Measurements from ENCODE around the gene MYH1. TPM values are rescaled to one million over a fixed set of nuclear protein-coding genes. Genes with fewer than 3 reads are reported as not detected.

Gene MYH1
- total RNA-seq, 2 donors from 2014 or later: not detected

- DNase-seq: no peak
- 80 to 81% methylated on average over 2 of the region's 2 CpGs for WGBS, 2 donors
- intact Hi-C loops (cut with DNase I): no loop called here
- no peaks in the 10 kb centered on the region for H3K4me1 ChIP-seq
- no peaks in the 10 kb centered on the region for H3K27me3 ChIP-seq
- H3K36me3 ChIP-seq (replicated peaks in 1 of 2; ENCODE audit: insufficient read depth in 1 of 2, low read depth in 2 of 2): no peaks in the 10 kb centered on the region
- H3K27ac ChIP-seq: no peak overlapping the region
- ATAC-seq: no peak
- TF ChIP-seq POLR2A (IDR thresholded peaks at IDR 0.05): no peak
- TF ChIP-seq CTCF (IDR thresholded peaks at IDR 0.05): no peak
- peaks cover 0 to 5% (median 0%) of the 10 kb centered on the region in 3 donors for H3K9me3 ChIP-seq
- H3K4me3 ChIP-seq: no peak overlapping the region
These were observed 26.3 kb downstream of the MYH1 start for GRCh38 chr17:10492004-10492403.

GRCh38 chr17:10482252-10482651 is 36.1 kb downstream of the MYH1 start:
- intact Hi-C loops (cut with DNase I): no loop called here
- WGBS, 2 donors: 11 to 33% methylated on average over 1 of the region's 1 CpG

GRCh38 chr17:10477701-10478100 is 40.6 kb downstream of the MYH1 start:
- H3K27me3 ChIP-seq: no peaks in the 10 kb centered on the region
- no peak overlapping the region for H3K27ac ChIP-seq
- no peak for DNase-seq
- H3K4me1 ChIP-seq: no peaks in the 10 kb centered on the region
- WGBS, 2 donors: 29 to 47% methylated on average over 1 of the region's 1 CpG
- intact Hi-C loops (cut with DNase I): no loop called here
- H3K36me3 ChIP-seq (replicated peaks in 1 of 2; ENCODE audit: insufficient read depth in 1 of 2, low read depth in 2 of 2): no peaks in the 10 kb centered on the region
- no peak overlapping the region for H3K4me3 ChIP-seq
- H3K9me3 ChIP-seq: peaks cover 0 to under 1% (median 0%) of the 10 kb centered on the region in 3 donors
- no peak for ATAC-seq
- TF ChIP-seq POLR2A (IDR thresholded peaks at IDR 0.05) (no peak), CTCF (IDR thresholded peaks at IDR 0.05) (no peak)

More at GRCh38 chr17:10482252-10482651, 36.1 kb downstream of the MYH1 start:
- no peak overlapping the region for H3K4me3 ChIP-seq
- no peak overlapping the region for H3K27ac ChIP-seq
- no peak for TF ChIP-seq POLR2A (IDR thresholded peaks at IDR 0.05)
- no peak for TF ChIP-seq CTCF (IDR thresholded peaks at IDR 0.05)
- no peaks in the 10 kb centered on the region for H3K27me3 ChIP-seq
- ATAC-seq (no peak), DNase-seq (no peak)
- H3K36me3 ChIP-seq (replicated peaks in 1 of 2; ENCODE audit: insufficient read depth in 1 of 2, low read depth in 2 of 2): no peaks in the 10 kb centered on the region
- H3K4me1 ChIP-seq: no peaks in the 10 kb centered on the region
- H3K9me3 ChIP-seq: peaks cover 0 to 10% (median 0%) of the 10 kb centered on the region in 3 donors

GRCh38 chr17:10474536-10474935 is 43.8 kb downstream of the MYH1 start:
- no peaks in the 10 kb centered on the region for H3K36me3 ChIP-seq (replicated peaks in 1 of 2; ENCODE audit: insufficient read depth in 1 of 2, low read depth in 2 of 2)
- H3K27me3 ChIP-seq: no peaks in the 10 kb centered on the region
- DNase-seq (no peak), ATAC-seq (no peak)
- no peak for TF ChIP-seq POLR2A (IDR thresholded peaks at IDR 0.05)
- no peak for TF ChIP-seq CTCF (IDR thresholded peaks at IDR 0.05)
- intact Hi-C loops (cut with DNase I): no loop called here
- WGBS, 2 donors: 58 to 61% methylated on average over 4 of the region's 4 CpGs
- no peaks in the 10 kb centered on the region for H3K4me1 ChIP-seq
- no peak overlapping the region for H3K27ac ChIP-seq
- H3K4me3 ChIP-seq: no peak overlapping the region
- H3K9me3 ChIP-seq: no peaks in the 10 kb centered on the region

- H3K9me3 ChIP-seq: no peaks in the 10 kb centered on the region
- H3K36me3 ChIP-seq (replicated peaks in 1 of 2; ENCODE audit: insufficient read depth in 1 of 2, low read depth in 2 of 2): no peaks in the 10 kb centered on the region
- intact Hi-C loops (cut with DNase I): no loop called here
- DNase-seq (no peak), ATAC-seq (no peak)
- no peaks in the 10 kb centered on the region for H3K4me1 ChIP-seq
- TF ChIP-seq CTCF (IDR thresholded peaks at IDR 0.05) (no peak), POLR2A (IDR thresholded peaks at IDR 0.05) (no peak)
- no peaks in the 10 kb centered on the region for H3K27me3 ChIP-seq
- no peak overlapping the region for H3K27ac ChIP-seq
- no peak overlapping the region for H3K4me3 ChIP-seq
- WGBS, 2 donors: 88 to 93% methylated on average over 1 of the region's 1 CpG
These were observed 46.5 kb downstream of the MYH1 start for GRCh38 chr17:10471858-10472257.
